Endometrium (tissue), 2 donors: ENCODE data around the gene ARHGEF26.

Experiments used
- FAIRE-seq: peaks from 2 replicates; lab custom pipeline; 2012; peaks lifted over from hg19 to GRCh38; lab: Jason Lieb, UNC
- donor health status: control.
- donor health status: control.

The ARHGEF26 gene

DNA sequence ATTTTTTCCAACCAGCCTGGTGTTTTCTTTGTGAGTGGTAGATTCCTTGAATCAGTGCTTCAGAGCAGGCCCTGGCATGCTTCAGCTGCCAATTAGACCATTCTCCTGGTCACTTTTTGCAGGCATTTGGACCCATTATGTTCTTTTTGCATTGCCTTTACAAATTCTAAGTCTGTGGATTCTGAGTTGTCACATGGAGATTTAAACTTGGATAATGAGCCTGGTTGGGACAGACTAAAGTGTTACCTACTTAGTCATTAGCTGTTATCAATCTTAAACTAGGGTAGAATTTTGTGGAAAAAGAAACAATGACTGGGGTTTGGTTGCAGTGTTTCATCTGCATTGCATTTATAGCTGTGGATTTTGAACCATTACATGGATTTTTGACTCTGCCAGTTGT lies 40.6 kb downstream of the ARHGEF26 start:
- no peak for FAIRE-seq

DNA sequence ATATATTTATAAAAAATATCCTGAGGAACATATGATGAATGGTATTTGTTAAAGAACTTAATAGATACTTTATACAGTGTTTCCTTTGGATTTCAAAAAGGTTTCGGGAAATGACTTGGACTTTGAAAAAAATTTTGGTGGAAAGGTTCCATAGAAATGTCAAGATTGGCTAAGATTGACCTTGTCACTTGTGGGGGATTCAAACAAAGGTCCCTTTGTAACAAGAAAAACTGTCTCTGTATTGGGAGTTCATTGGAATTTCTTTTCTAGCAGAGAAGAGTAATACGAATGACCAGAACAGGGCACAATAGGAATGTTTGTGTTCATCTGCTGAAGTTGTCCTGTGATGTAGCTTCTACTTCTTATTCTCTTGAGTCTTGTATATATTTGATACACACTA lies 43.2 kb downstream of the ARHGEF26 start:
- no peak for FAIRE-seq

- no peak for FAIRE-seq
These were observed 48.0 kb downstream of the ARHGEF26 start for GRCh38 chr3:154168998-154169795.

DNA sequence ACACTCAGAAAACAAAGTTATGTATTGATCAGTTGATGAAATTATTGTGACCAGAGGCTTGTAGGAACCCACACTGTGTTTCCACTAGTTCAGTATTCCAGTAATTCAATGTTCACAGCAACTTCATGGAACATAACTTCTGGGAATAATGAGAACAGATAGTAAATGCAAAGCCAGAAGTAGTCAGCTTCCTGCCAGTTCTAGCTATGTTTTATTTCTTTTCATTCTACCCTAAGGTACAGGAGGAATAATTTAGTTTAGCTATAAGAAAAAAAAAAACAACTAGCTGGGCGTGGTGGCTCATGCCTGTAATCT lies 48.6 kb downstream of the ARHGEF26 start:
- FAIRE-seq, result no peak

DNA sequence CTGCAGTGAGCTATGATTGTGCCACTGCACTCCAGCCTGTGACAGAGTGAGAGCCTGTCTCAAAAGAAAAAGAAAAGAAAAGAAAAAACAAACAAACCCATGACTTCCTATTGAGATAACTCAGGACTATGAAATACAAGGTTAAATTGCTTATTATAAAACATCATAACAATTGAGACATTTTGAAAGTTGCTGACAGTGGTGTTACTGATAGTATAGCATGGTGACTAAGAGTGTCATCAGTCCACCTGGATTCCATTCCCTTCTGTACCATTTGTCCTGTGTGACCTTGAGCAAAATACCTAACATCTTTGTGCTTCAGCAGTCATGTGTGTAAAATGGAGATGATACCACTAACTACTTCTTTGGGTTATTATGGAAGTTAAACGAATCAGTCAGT lies 49.1 kb downstream of the ARHGEF26 start:
- no peak for FAIRE-seq

- no peak for FAIRE-seq
These were observed 53.9 kb downstream of the ARHGEF26 start for GRCh38 chr3:154175041-154175440.

DNA sequence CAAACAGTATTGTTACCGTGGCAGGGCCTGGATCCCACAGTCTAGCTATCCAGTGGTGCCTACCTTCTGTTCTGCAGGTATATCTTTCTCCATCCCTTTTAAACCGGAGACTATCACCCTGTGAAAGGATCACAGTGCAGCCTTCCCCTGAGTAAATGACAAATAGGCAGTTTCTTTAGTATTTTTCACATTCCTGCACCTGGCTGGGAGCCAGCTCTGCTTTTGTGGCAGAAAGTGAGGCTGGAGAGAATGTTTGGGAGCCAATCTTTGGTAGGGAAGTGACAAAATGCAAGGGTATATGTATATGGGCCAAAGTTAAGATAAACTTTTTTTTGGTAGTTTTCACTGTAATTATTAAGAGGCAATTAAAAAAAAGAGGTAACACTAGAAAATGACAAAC lies 54.8 kb downstream of the ARHGEF26 start:
- FAIRE-seq, result no peak

DNA sequence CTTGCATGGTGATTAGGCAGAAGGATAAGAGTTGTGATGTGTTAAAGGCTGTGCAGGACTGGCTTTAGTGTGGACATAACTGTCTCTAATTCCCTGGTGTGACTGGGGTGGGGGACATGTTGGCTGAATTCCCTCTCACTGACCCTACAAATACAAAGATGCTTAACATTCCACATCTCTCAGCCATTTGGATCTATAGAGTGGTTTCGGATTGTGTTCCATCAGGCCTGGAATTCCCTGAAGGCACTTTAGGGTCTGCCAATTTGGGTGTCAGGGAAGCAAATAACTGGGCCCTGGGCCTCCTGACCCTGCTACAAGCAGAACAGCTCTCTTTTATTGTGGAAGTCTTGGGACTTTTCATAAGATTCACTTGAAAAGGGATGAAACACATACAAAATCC lies 56.2 kb downstream of the ARHGEF26 start:
- FAIRE-seq, result no peak

DNA sequence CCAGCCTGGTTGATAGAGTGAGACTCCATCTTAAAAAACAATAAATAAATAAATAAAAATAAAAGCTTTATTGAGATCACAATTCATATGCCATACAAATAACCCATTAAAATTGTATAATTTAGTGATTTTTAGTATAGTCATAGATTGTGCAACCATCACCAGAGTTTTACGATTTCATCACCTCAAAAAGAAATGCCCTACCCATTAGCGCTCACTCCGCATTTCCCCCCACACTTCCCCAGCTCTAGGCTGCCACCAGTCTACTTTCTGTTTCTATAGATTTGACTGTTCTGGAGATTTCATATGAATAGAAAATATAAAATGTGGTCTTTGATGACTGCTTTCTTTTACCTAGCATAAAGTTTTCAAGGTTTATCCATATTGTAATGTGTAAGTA lies 57.0 kb downstream of the ARHGEF26 start:
- no peak for FAIRE-seq

DNA sequence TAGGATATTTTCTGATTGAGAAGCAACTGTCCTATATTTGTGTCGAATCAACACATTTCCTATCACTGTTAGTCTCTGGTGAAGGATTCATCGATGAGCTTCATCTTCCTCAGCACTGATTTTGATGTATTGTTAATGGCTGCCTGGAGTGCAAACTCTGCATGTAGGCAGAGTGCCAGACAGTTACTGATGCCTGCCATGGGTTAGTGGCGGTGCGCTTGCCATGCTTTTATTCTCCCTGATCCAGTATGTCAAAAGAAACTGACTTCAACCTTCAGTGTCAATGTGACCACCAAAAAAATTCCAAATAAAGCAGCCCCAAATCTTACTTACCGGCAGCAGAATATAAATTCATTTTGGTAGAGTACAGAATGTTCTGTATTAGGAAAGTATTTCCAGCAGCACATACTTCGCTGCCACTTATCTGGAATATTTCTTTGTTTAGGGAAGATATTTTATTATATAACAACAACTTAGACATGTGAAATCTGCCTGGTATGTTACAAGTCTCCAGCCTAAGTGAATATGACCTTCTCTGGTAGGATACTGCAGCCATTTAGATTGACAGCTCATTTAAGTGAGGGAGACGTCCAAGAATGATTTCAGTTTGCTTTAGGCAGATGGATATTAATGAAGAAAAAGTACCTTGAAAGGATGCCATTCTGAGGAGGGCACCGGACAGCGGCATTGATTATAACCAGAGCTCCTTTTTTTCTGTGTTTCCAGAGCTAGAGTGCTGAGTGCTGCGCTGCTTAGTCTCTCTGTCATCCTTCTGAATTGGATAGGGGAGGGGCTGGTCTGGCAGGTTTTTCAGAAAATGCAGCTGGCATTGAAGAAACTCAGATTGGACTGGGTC lies 59.9 kb downstream of the ARHGEF26 start:
- no peak for FAIRE-seq

DNA sequence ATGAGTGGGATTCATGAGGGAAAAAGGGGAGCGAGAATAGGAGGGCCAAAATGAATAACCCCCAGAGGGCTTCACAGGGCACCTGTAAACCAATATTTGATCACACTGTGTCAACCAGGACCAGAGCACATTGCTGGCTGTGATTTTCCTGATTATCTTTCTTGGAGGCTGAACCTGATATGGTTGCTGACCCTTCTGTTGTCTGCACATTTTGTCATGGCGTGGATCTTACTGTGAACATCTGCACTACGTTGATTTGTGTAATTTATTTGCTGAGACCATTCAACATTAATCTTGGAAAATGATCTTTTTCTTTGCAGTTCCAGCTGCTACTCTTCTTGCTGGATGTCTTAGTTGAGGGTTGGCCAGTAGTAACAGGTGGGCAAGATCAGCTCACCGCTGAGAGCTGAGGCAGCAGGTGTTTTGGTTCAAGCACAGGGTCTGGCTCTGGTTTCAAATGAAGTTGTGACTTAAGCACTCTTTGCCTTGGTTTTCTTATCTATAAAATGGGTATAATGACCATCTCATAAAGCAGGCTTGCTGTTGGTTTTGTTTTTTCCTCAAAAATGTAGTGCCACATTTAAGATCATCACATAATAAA lies 61.2 kb downstream of the ARHGEF26 start:
- FAIRE-seq, result no peak

DNA sequence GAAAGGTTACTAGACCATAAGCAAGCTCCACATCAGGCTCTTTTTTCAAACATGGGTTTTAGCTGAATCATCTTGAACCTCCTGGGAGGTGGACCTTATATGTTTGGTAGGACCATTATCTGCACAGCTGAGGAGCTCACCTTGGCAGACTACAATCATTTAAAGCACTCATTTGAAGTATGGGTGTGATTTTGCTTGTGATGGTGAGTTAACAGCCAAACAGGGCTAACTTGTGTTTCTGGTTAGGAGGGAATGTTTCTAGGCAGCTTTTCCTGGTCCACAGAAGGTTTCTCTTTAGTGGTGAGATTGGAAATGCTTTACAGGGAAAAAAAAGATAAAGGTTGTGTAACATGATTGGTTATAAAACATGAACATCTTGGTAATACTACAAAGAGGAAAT lies 61.8 kb downstream of the ARHGEF26 start:
- no peak for FAIRE-seq

GRCh38 chr3:154184582-154184981 lies 63.4 kb downstream of the ARHGEF26 start:
- FAIRE-seq, result no peak

GRCh38 chr3:154188437-154188836 lies 67.2 kb downstream of the ARHGEF26 start:
- FAIRE-seq, result no peak

- FAIRE-seq, result no peak
These were observed 67.7 kb downstream of the ARHGEF26 start for GRCh38 chr3:154188846-154189245.

DNA sequence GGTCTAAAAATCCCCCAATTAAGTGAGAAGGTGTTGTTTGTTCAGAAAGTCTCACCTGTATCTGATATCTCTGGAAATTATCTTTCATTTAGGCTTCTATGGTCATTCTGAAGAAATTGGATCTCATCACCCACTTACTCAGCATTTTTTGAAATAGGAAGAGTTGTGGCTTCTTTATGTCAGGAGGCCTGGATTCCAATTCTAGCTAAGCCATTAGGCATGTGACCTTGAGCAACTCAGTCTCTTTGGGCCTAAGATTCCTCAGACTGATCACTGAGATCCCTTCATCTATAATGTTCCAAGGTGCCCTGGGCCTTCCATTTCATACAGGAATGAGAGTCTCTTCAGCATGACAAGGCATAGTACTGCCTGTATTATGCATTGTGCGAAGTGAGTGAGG lies 70.3 kb downstream of the ARHGEF26 start:
- no peak for FAIRE-seq

DNA sequence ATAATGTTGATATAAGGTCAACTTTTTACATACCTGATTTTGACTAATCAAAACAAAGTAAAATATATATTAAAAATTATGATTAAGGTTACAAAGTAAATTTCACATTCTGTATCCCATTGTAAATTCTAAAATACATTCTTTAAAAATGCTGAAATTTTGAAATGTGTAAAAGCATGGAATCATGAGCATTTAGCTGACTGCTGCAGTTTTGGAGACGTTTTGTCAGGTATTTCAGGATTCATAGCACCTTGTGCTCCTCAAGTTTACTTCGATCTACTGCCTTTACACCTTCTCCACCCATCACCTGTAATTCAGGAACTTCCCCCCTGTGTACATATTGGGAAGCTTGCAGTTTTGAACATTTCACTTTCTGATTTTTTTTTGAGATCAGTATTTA lies 71.0 kb downstream of the ARHGEF26 start:
- no peak for FAIRE-seq

DNA sequence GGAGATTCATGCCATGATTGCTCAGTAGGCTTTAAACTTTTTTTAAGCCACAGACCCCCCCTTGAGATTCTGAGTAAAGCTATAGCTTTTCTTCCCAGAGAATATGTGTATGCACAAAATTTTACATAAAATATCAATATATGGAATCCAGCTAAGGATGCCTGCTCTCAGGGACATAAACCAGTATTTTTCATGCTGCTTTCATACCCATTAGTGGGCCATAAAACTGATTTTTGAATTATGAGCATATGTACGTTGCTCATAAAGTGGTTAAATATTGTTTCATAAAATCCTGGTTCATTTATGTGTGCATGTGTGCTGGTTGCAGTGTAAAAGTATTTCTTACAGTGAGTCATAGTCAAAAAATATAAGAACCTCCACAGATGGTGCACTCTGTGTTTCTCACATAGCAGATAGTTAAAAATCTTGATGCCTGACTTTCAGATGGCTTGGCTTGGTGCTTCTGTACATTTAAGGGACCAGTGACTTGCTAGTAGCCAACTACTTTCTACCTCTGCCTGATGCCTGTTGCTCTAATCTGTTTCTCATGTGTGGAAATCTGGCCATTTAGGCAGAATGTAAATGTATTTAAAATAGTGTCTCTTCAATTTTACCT lies 71.9 kb downstream of the ARHGEF26 start:
- no peak for FAIRE-seq

GRCh38 chr3:154194877-154195276 lies 73.7 kb downstream of the ARHGEF26 start:
- FAIRE-seq, result no peak

GRCh38 chr3:154195620-154196356 lies 74.6 kb downstream of the ARHGEF26 start:
- no peak for FAIRE-seq

DNA sequence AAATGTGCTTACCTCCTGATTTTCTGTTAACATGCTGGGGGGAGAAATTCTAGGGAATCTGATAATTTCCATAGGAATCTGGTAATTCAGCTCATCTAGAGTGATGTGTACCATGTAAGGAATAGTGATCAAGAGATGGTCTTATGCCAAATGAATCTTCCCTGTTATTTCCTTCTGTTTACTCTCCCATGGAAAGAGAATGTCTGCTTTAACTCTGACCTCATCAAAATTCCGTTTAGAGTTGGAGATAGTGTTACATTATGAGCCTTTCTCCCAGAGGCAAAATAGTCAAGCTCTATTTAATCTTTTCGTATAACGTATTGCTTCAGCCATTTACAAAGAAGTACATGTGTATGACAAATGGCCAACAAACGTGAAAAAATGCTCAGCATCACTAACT lies 76.6 kb downstream of the ARHGEF26 start:
- FAIRE-seq, result no peak

DNA sequence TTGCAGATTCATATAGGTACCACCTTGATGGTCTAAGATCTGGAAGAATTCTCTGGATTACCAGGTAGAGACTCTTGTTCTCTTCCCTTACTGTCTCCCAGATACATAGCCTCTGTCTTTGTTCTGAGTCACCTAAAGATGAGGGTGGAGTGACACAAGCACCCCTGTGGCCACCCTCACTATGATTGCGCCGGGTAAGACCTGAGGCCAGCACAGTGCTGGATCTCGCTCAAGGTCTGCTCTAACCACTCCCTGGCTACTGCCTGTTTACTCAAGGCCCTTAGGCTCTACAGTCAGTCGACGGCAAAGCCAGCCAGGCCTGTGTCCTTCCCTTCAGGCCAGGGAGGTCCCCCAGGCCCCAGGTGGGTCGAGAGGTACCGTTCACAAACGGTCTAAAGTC lies 88.3 kb downstream of the ARHGEF26 start:
- no peak for FAIRE-seq
